K562 (cell line): ENCODE data around the gene JMJD1C. TPM values are rescaled to one million over a fixed set of nuclear protein-coding genes. Genes with fewer than 3 reads are reported as not detected.

ENCODE experiments used
- ATAC-seq: fragments of 200-7000 bp; cut with Tn5 transposase; 3 replicates; pipeline ENCODE4 v1.9.1; 2020; ENCODE audit warnings: moderate library complexity
- BruUV-seq: library from RNA; stranded (reverse); fragments of 400-500 nt; replicated peaks from 2 replicates; lab custom pipeline; 2021; lab: Mats Ljungman, UMichigan
- CTCF ChIA-PET: fragments of 300-600 bp; formaldehyde crosslinking; extraction: SDS; loops from one replicate; lab custom pipeline; 2021; ENCODE audit warnings: low intra/inter-chr PET ratio; lab: Yijun Ruan, JAX
- POLR2A ChIA-PET: fragments of 300-600, 350-650 bp; sonication (Branson Sonifier 250); formaldehyde crosslinking; extraction: SDS; loops from one replicate; lab custom pipeline; 2021; ENCODE audit warnings: antibody characterized with exemption, inconsistent platforms; lab: Yijun Ruan, JAX
- DNase-seq, 4 experiments: peaks; one replicate each; pipeline versions ENCODE4 v3.0.0 to v3.0.0-alpha.2; 2011 to 2018; ENCODE audit warnings: low spot score in 3 of 4, mixed read lengths in 3 of 4; ENCODE audit errors: extremely low read depth in 1 of 4
- FAIRE-seq: peaks from 2 replicates; lab custom pipeline; 2011; peaks lifted over from hg19 to GRCh38; lab: Jason Lieb, UNC
- H2AFZ ChIP-seq: 2 replicates; pipeline ENCODE4 v1.6.0; 2011; ENCODE audit warnings: low read depth, low read length, control low read depth, inconsistent platforms
- H3K27ac ChIP-seq: fragments of 200-600 bp; 3 replicates; pipeline ENCODE4 v1.8.0; 2011; ENCODE audit warnings: low read depth, mild to moderate bottlenecking, control low read depth, inconsistent platforms, low read length, moderate library complexity, mixed read lengths; ENCODE audit errors: extremely low read depth
- H3K27me3 ChIP-seq, 2 experiments: fragments of 300-600 bp in 1 of 2; 2 replicates in 1 of 2; 3 replicates in 1 of 2; pipeline versions ENCODE4 v1.6.0 to v1.8.0; 2011; ENCODE audit warnings: inconsistent platforms in 2 of 2, low read length in 2 of 2, mild to moderate bottlenecking in 1 of 2, mixed read lengths in 1 of 2, moderate library complexity in 1 of 2; ENCODE audit not compliant: control insufficient read depth in 2 of 2, insufficient read depth in 2 of 2
- H3K36me3 ChIP-seq: fragments of 300-600 bp; 3 replicates; pipeline ENCODE4 v1.8.0; 2011; ENCODE audit warnings: mild to moderate bottlenecking, low read length, inconsistent platforms; ENCODE audit not compliant: control insufficient read depth, insufficient read depth
- H3K4me1 ChIP-seq, 2 experiments: fragments of 200-600 bp in 1 of 2; replicated peaks in 1 of 2; 2 replicates in 1 of 2; 3 replicates in 1 of 2; pipeline versions ENCODE4 v1.5.1 to v1.8.0; 2011; ENCODE audit warnings: inconsistent platforms in 2 of 2, low read length in 2 of 2, mild to moderate bottlenecking in 1 of 2, mixed read lengths in 1 of 2, moderate library complexity in 1 of 2; ENCODE audit not compliant: control insufficient read depth in 2 of 2, insufficient read depth in 2 of 2
- H3K4me2 ChIP-seq: 2 replicates; pipeline ENCODE4 v1.6.1; 2011; ENCODE audit warnings: low read length, control low read depth, inconsistent platforms, mixed read lengths; ENCODE audit not compliant: insufficient read depth
- H3K4me3 ChIP-seq: fragments of 200-600 bp; sonication (generic), shearing (Covaris generic); 2 replicates; pipeline ENCODE4 v1.5.1; 2016; ENCODE audit warnings: control low read depth, inconsistent platforms
- H3K79me2 ChIP-seq: fragments of 200-600 bp; 3 replicates; pipeline ENCODE4 v1.8.0; 2011; ENCODE audit warnings: low read length, inconsistent platforms; ENCODE audit not compliant: control insufficient read depth, insufficient read depth
- H3K9ac ChIP-seq, 2 experiments: 2 replicates each; pipeline versions ENCODE4 v1.6.0 to v1.6.1; 2011; ENCODE audit warnings: low read depth in 2 of 2, low read length in 2 of 2, control low read depth in 1 of 2, inconsistent platforms in 1 of 2, mild to moderate bottlenecking in 1 of 2, mixed read lengths in 1 of 2; ENCODE audit not compliant: insufficient read depth in 1 of 2
- H3K9me1 ChIP-seq: one replicate; pipeline ENCODE4 v1.6.0; 2011; ENCODE audit warnings: inconsistent platforms, mild to moderate bottlenecking, low read length, moderate library complexity; ENCODE audit not compliant: control insufficient read depth, insufficient read depth
- H3K9me3 ChIP-seq: replicated peaks from 2 replicates; pipeline ENCODE4 v1.5.1; 2011; ENCODE audit warnings: low read depth, low read length, inconsistent platforms; ENCODE audit not compliant: control insufficient read depth, insufficient read depth
- H4K20me1 ChIP-seq: replicated peaks from 2 replicates; pipeline ENCODE4 v1.6.1; 2011; ENCODE audit warnings: low read length, inconsistent platforms, mixed read lengths; ENCODE audit not compliant: control insufficient read depth, insufficient read depth
- CHD1 ChIP-seq: fragments of 200-600 bp; sonication (generic); IDR thresholded peaks from one replicate; pipeline ENCODE4 v1.6.1; 2012; ENCODE audit warnings: mild to moderate bottlenecking, moderate library complexity, low read length, inconsistent platforms
- CHD2 ChIP-seq: IDR thresholded peaks from 2 replicates; pipeline ENCODE4 v1.6.1; 2011; ENCODE audit warnings: low read depth, low read length
- E2F4 ChIP-seq: sonication (generic); formaldehyde crosslinking; IDR thresholded peaks from 2 replicates; pipeline ENCODE4 v1.8.0; 2022; ENCODE audit warnings: mild to moderate bottlenecking, low read depth, missing genetic modification reagents
- ELF1 ChIP-seq: fragments of 200-800 bp; sonication (Bioruptor generic); IDR thresholded peaks from 2 replicates; pipeline ENCODE4 v1.6.1; 2016; ENCODE audit warnings: missing genetic modification characterization, missing compliant biosample characterization
- FOXP1 ChIP-seq: sonication (generic); formaldehyde crosslinking; IDR thresholded peaks from 2 replicates; pipeline ENCODE4 v1.8.0; 2022; ENCODE audit warnings: mild to moderate bottlenecking, missing genetic modification reagents
- MIER1 ChIP-seq: fragments of 450-650 bp; IDR thresholded peaks from 2 replicates; pipeline ENCODE4 v1.6.1; 2016; ENCODE audit warnings: antibody characterized with exemption, mild to moderate bottlenecking, low read depth
- RBBP5 ChIP-seq: fragments of 200-600 bp; sonication (generic); IDR thresholded peaks from 2 replicates; pipeline ENCODE4 v1.6.1; 2012; ENCODE audit warnings: borderline replicate concordance, mild to moderate bottlenecking, low read length, control low read depth, inconsistent platforms; ENCODE audit not compliant: insufficient read depth, poor library complexity, severe bottlenecking
- SMARCA4 ChIP-seq: fragments of 450-650 bp; IDR thresholded peaks from 2 replicates; pipeline ENCODE4 v1.6.1; 2016
- SP1 ChIP-seq: sonication (generic); formaldehyde crosslinking; IDR thresholded peaks from 2 replicates; pipeline ENCODE4 v1.8.1; 2022; ENCODE audit warnings: mild to moderate bottlenecking, missing genetic modification reagents
- XRCC4 ChIP-seq: IDR thresholded peaks from one replicate; pipeline ENCODE4 v1.6.1; 2011; ENCODE audit not compliant: insufficient read depth, insufficient read length; ENCODE audit errors: extremely low read depth
- ZBTB11 ChIP-seq, 3 experiments: fragments of 200-800 bp in 1 of 3; fragments of 250-450 bp in 1 of 3; fragments of 450-650 bp in 1 of 3; sonication (Bioruptor Pico) in 1 of 3; sonication (Bioruptor generic) in 1 of 3; formaldehyde crosslinking in 1 of 3; IDR thresholded peaks; 2 replicates each; pipeline versions ENCODE4 v1.6.1 to v1.8.0; 2016 to 2022; ENCODE audit warnings: mild to moderate bottlenecking in 2 of 3, missing genetic modification characterization in 2 of 3, missing compliant biosample characterization in 1 of 3, moderate library complexity in 1 of 3
- ZC3H8 ChIP-seq: fragments of 450-650 bp; IDR thresholded peaks from 2 replicates; pipeline ENCODE4 v1.6.1; 2017
- ZNF239 ChIP-seq: fragments of 250-450 bp; sonication (Bioruptor Pico); IDR thresholded peaks from 2 replicates; pipeline ENCODE4 v1.4.0; 2020; ENCODE audit warnings: mild to moderate bottlenecking
- ZNF354B ChIP-seq: fragments of 250-450 bp; sonication (Bioruptor Pico); IDR thresholded peaks from 2 replicates; pipeline ENCODE4 v1.4.0; 2020
- WGBS: fragments of 100-300 bp; shearing (Covaris generic); methylation state at CpG from one replicate; pipeline ENCODE4 v1.1.6; 2016; ENCODE audit warnings: low coverage, mixed read lengths; ENCODE audit not compliant: insufficient coverage; ENCODE audit errors: missing lambda C conversion rate; 5-methylcytosine and 5-hydroxymethylcytosine counted together
- in situ Hi-C: fragments of 300-500 bp; cut with MboI; formaldehyde crosslinking; loops from 4 replicates; pipeline ENCODE4 v1.15.0; 2018; ENCODE audit warnings: inconsistent platforms, mixed read lengths
- intact Hi-C: fragments of 100-400 bp; cut with micrococcal nuclease; formaldehyde crosslinking; loops from 2 replicates; pipeline ENCODE4 v1.14.2; 2022
- polyA plus RNA-seq, 8 experiments: library from polyadenylated mRNA; depleted of rRNA in 4 of 8; stranded (reverse) in 5 of 8; unstranded in 3 of 8; fragments of >200 nt; fragmentation: Nextera tagmentation in 2 of 8; fragmentation: Illumina TruSeq in 1 of 8; extraction: Ambion mirVana in 2 of 8; extraction: Trizol in 1 of 8; gene quantifications; 2 replicates each; pipeline versions ENCODE4 v1.2.1 to v1.2.3, GENCODE V29; 2011 to 2014; ENCODE audit warnings: inconsistent platforms in 1 of 8, missing spikeins in 1 of 8
- total RNA-seq, 7 experiments: library from RNA; depleted of rRNA in 6 of 7; stranded (reverse); fragments of >200 nt in 6 of 7; fragmentation: Illumina TruSeq in 2 of 7; extraction: Trizol in 2 of 7; gene quantifications; 2 replicates each; pipeline versions ENCODE4 v1.2.1 to v1.2.3, GENCODE V29; 2011 to 2021; ENCODE audit warnings: low replicate concordance in 1 of 7

Gene JMJD1C
- total and polyA plus RNA-seq, 9 of the 15 experiments (the other 6 are each of a cell fraction or from before 2014, with no cell fraction given): 25.3 to 68.0 (median 47.2) TPM

GRCh38 chr10:63375859-63376258 lies 89.9 kb downstream of the JMJD1C start:
- TF ChIP-seq E2F4 (CRISPR knock-in tag) (no peak), ZC3H8 (no peak), MIER1 (no peak), ELF1 (tag) (no peak), RBBP5 (no peak), ZBTB11 (CRISPR knock-in tag; IDR thresholded peaks at IDR 0.05) (no peak), ZNF354B (CRISPR knock-in tag) (no peak), CHD2 (no peak), ZNF239 (CRISPR knock-in tag) (no peak), XRCC4 (no peak), FOXP1 (CRISPR knock-in tag) (no peak), SMARCA4 (no peak), CHD1 (no peak), SP1 (CRISPR knock-in tag) (no peak)
- TF ChIP-seq, all 486 proteins: peak for 0
- H3K9me3 ChIP-seq: no peaks in the 10 kb centered on the region
- no peak overlapping the region for H3K27ac ChIP-seq
- in situ Hi-C loops (no loop called here), intact Hi-C loops (no loop called here)
- no peaks in the 10 kb centered on the region for H3K9me1 ChIP-seq
- no peaks in the 10 kb centered on the region for H4K20me1 ChIP-seq
- no peak overlapping the region for H2AFZ ChIP-seq
- FAIRE-seq: no peak
- no peak overlapping the region for H3K4me3 ChIP-seq
- no peak overlapping the region for H3K9ac ChIP-seq
- no peak for DNase-seq
- no peak for ATAC-seq
- no peak overlapping the region for H3K4me2 ChIP-seq
- peaks cover 19% of the 10 kb centered on the region; the same call in 2 of the 3 replicates for H3K79me2 ChIP-seq
- no peaks in the 10 kb centered on the region for H3K4me1 ChIP-seq
- no peaks in the 10 kb centered on the region for H3K27me3 ChIP-seq
- CTCF ChIA-PET: no interaction called here
- 83% methylated on average over 2 of the region's 2 CpGs for WGBS
- peaks cover 10% of the 10 kb centered on the region; the same call in 1 of the 3 replicates for H3K36me3 ChIP-seq
- no TSS peak for BruUV-seq
- POLR2A ChIA-PET: interaction anchor here (1.2 kb wide), 1 partner anchor 10 kb away, joined by 3 read pairs; no protein-coding TSS in a partner anchor
